ENCODE results near the gene MGAT5.

The MGAT5 gene

DNA sequence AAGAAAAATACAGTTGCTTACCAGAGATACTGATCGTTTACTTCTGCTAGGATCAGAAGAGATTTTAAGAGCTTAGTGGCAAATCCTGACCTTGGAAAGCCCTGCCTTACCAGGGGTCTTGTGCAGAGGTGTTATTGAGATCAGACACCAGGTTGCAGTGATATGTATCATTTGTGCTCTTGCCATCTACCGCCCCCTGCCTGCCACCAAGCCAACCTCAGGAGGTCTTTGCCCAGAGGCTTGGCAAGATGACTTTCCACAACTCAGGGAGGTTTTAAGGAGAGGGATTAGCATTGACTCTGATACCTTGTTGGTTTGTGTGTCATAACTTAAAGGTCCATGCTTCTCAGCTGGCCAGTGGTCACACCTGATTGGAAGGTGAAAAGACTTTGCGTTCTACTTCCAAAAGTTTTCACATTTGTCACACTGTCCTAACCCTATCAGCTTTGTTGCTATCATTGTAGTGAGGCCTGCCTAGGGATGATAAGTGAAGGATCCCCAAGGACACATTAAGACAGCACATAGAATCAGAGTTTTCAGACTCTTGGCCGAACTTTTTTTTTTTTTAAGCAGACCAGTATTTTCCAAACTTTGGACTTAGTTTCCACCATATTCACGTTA lies 46.2 kb upstream of the MGAT5 start:
- Histone ChIP-seq H3K27me3 (ENCODE audit: control insufficient read depth, insufficient read depth, low read length) (no peaks in the 10 kb centered on the region), H2AFZ (no peak overlapping the region), H3K4me3 (ENCODE audit: low read depth, low read length) (no peak overlapping the region), H3K4me2 (ENCODE audit: low read length) (no peak overlapping the region), H3K9ac (no peak overlapping the region), H3K4me1 (peaks cover 17% of the 10 kb centered on the region), H3K27ac (no peak overlapping the region), H3K36me3 (ENCODE audit: control insufficient read depth, insufficient read depth, low read length) (no peaks in the 10 kb centered on the region), H3K79me2 (peaks cover 6% of the 10 kb centered on the region), H3K9me3 (ENCODE audit: control insufficient read depth, low read length) (no peaks in the 10 kb centered on the region)
- TF ChIP-seq, protein P1, sequence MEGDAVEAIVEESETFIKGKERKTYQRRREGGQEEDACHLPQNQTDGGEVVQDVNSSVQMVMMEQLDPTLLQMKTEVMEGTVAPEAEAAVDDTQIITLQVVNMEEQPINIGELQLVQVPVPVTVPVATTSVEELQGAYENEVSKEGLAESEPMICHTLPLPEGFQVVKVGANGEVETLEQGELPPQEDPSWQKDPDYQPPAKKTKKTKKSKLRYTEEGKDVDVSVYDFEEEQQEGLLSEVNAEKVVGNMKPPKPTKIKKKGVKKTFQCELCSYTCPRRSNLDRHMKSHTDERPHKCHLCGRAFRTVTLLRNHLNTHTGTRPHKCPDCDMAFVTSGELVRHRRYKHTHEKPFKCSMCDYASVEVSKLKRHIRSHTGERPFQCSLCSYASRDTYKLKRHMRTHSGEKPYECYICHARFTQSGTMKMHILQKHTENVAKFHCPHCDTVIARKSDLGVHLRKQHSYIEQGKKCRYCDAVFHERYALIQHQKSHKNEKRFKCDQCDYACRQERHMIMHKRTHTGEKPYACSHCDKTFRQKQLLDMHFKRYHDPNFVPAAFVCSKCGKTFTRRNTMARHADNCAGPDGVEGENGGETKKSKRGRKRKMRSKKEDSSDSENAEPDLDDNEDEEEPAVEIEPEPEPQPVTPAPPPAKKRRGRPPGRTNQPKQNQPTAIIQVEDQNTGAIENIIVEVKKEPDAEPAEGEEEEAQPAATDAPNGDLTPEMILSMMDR (IDR thresholded peaks at IDR 0.05), result peak; percentile 78

DNA sequence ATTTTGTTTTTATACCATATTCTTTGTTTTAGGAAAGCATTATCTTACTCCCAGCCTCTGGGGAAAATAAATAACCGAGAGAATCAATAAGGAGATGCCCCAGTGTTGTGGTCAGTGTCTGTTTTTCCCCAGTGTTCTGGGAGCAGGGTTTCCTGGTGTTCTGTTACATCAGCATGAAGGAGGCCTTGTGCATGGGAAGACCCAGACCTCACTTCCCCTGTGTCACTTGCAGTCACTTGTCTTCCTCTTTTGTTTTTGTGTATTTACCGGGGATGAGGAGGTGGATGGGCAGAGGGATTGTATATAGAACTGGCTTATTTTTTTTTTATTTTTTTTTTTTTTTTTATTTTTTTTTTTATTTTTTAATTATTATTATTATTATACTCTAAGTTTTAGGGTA lies 45.0 kb upstream of the MGAT5 start:
- H3K27ac ChIP-seq, result no peak overlapping the region
- H3K9ac ChIP-seq, result no peak overlapping the region
- H3K4me1 ChIP-seq, result peaks cover 20% of the 10 kb centered on the region

DNA sequence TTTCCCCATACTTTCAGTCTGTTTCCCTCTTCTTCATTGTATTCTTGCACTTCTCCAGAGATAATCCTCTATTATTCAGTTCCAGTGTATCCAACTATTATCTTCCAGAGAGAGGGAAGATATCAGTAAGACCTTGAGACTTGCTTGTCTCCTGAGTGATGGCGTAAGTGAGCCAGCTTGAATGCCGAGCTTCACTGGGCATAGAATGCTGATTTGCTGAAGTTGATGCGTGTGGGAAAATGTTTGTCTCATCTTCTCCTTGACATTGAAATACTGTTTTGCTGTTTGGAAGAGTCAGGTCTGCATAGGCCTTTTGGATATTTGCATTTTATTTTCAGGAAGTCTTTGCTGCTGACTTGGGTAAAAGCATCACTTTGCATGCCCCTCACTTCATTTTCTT lies 41.1 kb upstream of the MGAT5 start:
- Histone ChIP-seq H2AFZ (no peak overlapping the region), H3K36me3 (ENCODE audit: control insufficient read depth, insufficient read depth, low read length) (no peaks in the 10 kb centered on the region), H3K79me2 (peaks cover 38% of the 10 kb centered on the region), H3K4me1 (peaks cover 5% of the 10 kb centered on the region), H3K4me2 (ENCODE audit: low read length) (no peak overlapping the region), H3K9ac (no peak overlapping the region), H3K9me3 (ENCODE audit: control insufficient read depth, low read length) (no peaks in the 10 kb centered on the region), H3K27me3 (ENCODE audit: control insufficient read depth, insufficient read depth, low read length) (no peaks in the 10 kb centered on the region), H3K27ac (no peak overlapping the region), H3K4me3 (ENCODE audit: low read depth, low read length) (no peak overlapping the region)
- TF ChIP-seq, protein P1 (IDR thresholded peaks at IDR 0.05), result no peak

More for the DNA sequence above, 45.0 kb upstream of the MGAT5 start:
- H3K9me3 ChIP-seq (ENCODE audit: control insufficient read depth, low read length), result no peaks in the 10 kb centered on the region
- H3K4me3 ChIP-seq (ENCODE audit: low read depth, low read length), result no peak overlapping the region
- no peaks in the 10 kb centered on the region for H3K27me3 ChIP-seq (ENCODE audit: control insufficient read depth, insufficient read depth, low read length)
- H3K36me3 ChIP-seq (ENCODE audit: control insufficient read depth, insufficient read depth, low read length), result no peaks in the 10 kb centered on the region
- peaks cover 11% of the 10 kb centered on the region for H3K79me2 ChIP-seq
- no peak overlapping the region for H2AFZ ChIP-seq
- TF ChIP-seq, protein P1 (IDR thresholded peaks at IDR 0.05), result no peak
- no peak overlapping the region for H3K4me2 ChIP-seq (ENCODE audit: low read length)

DNA sequence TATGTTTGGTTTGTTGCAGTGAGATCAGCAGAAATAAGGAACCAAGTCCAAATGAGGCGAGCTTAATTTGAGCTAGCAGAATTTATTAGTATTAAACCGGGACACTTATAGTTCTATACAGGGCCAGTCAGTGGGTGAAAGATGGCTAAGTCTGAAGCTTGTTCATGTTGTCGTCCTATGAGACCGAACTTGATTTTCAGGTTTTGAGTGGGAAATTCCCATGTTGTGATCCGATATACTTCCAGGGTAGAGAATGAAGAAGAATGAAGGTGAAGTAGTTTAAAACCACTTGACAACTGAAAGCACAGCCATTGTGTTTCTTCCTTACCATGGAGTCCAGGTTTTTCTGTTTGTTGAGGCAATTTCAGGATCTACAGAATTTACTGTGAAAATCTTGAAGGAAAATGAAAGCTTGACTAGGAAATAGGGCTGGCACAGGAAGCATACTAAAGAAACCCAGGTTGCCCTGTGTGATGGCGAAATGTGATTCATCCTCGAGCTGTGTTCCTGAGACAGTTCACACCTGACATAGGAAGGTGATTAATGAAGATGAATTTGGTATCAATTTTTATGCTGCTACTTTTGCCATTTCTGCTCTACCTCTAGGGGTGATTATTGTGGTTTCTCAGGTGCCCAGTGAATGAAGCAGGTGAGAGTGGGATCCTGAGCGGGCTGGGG lies 37.6 kb upstream of the MGAT5 start:
- peaks cover 63% of the 10 kb centered on the region for H3K79me2 ChIP-seq
- no peaks in the 10 kb centered on the region for H3K27me3 ChIP-seq (ENCODE audit: control insufficient read depth, insufficient read depth, low read length)
- no peak overlapping the region for H3K4me2 ChIP-seq (ENCODE audit: low read length)
- H3K4me1 ChIP-seq, result peaks cover 4% of the 10 kb centered on the region
- TF ChIP-seq, protein P1 (IDR thresholded peaks at IDR 0.05), result no peak
- no peak overlapping the region for H3K4me3 ChIP-seq (ENCODE audit: low read depth, low read length)
- H3K9me3 ChIP-seq (ENCODE audit: control insufficient read depth, low read length), result no peaks in the 10 kb centered on the region
- no peak overlapping the region for H3K9ac ChIP-seq
- no peaks in the 10 kb centered on the region for H3K36me3 ChIP-seq (ENCODE audit: control insufficient read depth, insufficient read depth, low read length)
- no peak overlapping the region for H2AFZ ChIP-seq
- H3K27ac ChIP-seq, result no peak overlapping the region

DNA sequence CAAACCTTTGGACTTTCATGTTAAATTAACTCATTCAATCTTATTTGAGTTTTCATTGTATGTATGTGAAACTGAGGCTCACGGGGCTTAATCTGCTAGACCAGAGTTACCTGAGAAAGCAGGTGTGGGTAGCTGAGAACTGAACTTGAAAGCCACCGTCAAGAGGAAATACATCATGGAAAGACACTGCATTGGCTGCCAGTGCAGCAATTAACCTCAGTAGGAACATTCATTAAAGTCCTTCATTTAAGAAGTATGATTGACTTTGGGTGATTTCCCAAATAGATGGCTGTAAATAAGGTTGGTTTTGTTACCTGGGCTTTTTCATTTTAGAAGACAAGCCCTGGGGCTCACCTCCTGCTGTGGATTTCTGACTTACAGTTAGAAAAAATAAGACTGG lies 36.5 kb upstream of the MGAT5 start:
- Histone ChIP-seq H3K4me2 (ENCODE audit: low read length) (no peak overlapping the region), H3K27me3 (ENCODE audit: control insufficient read depth, insufficient read depth, low read length) (no peaks in the 10 kb centered on the region), H3K36me3 (ENCODE audit: control insufficient read depth, insufficient read depth, low read length) (no peaks in the 10 kb centered on the region), H2AFZ (no peak overlapping the region), H3K4me3 (ENCODE audit: low read depth, low read length) (no peak overlapping the region), H3K9me3 (ENCODE audit: control insufficient read depth, low read length) (no peaks in the 10 kb centered on the region), H3K79me2 (peaks cover 67% of the 10 kb centered on the region), H3K9ac (no peak overlapping the region), H3K27ac (no peak overlapping the region), H3K4me1 (peaks cover 4% of the 10 kb centered on the region)
- TF ChIP-seq, protein P1 (IDR thresholded peaks at IDR 0.05), result no peak

Measured in parathyroid adenoma (tissue), 2 donors.